Esophagus squamous epithelium (tissue), 5 donors: ENCODE measurements around the gene VPS26B. TPM values are rescaled to one million over a fixed set of nuclear protein-coding genes. Genes with fewer than 3 reads are reported as not detected.

Experiments used
- DNase-seq: peaks from one replicate; lab custom pipeline; 2025; lab: John Stamatoyannopoulos, UW
- H3K27ac ChIP-seq, 4 donors: fragments of 200-600 bp; sonication (generic); one replicate each; pipeline ENCODE4 v1.5.1; 2016 to 2019; ENCODE audit warnings: mild to moderate bottlenecking in 1 of 4
- H3K27me3 ChIP-seq, 4 donors: fragments of 200-600 bp; sonication (generic); 1 replicate in 3 of 4; 2 replicates in 1 of 4; pipeline versions ENCODE4 v1.5.1 to v1.6.0; 2017 to 2021; ENCODE audit warnings: antibody characterized with exemption in 1 of 4
- H3K36me3 ChIP-seq, 3 donors: fragments of 200-600 bp; sonication (generic); one replicate each; pipeline ENCODE4 v1.5.1; 2016 to 2019
- H3K4me1 ChIP-seq, 3 donors: fragments of 200-600 bp; sonication (generic); one replicate each; pipeline ENCODE4 v1.5.1; 2017 to 2019
- H3K4me3 ChIP-seq, 4 donors: fragments of 200-600 bp; sonication (generic); 1 replicate in 3 of 4; 2 replicates in 1 of 4; pipeline ENCODE4 v1.5.1; 2016 to 2019; ENCODE audit warnings: mild to moderate bottlenecking in 2 of 4, moderate library complexity in 1 of 4
- H3K9me3 ChIP-seq, 3 donors: fragments of 200-600 bp; sonication (generic); one replicate each; pipeline ENCODE4 v1.5.1; 2016 to 2019
- POLR2A ChIP-seq, 4 donors: fragments of 450-650 bp; IDR thresholded peaks; one replicate each; pipeline ENCODE4 v1.6.1; 2017; ENCODE audit warnings: antibody characterized with exemption in 4 of 4, mild to moderate bottlenecking in 4 of 4, moderate library complexity in 3 of 4
- WGBS, 2 donors: methylation state at CpG; one replicate each; pipeline ENCODE4 v1.1.5; 2018; 5-methylcytosine and 5-hydroxymethylcytosine counted together
- intact Hi-C: fragments of 100-400 bp; cut with DNase I; formaldehyde crosslinking; loops from one replicate; pipeline ENCODE4 v1.15.0; 2022
- total RNA-seq, 4 donors: library from RNA; depleted of rRNA; stranded (reverse); fragments of >200 nt; gene quantifications; one replicate each; pipeline ENCODE4 v1.1.0, GENCODE V29; 2016
- TF ChIP-seq, protein P1 (sequence below), 6 experiments: fragments of 450-650 bp in 4 of 6; fragments of 200-600 bp in 2 of 6; sonication (generic) in 2 of 6; IDR thresholded peaks; one replicate each; pipeline ENCODE4 v1.5.1; 2016 to 2019; ENCODE audit warnings: antibody characterized with exemption in 6 of 6, mild to moderate bottlenecking in 4 of 6, moderate library complexity in 4 of 6
- donor health status: DM: yes; HTN: yes; CAD: no.

Gene VPS26B
- total RNA-seq, 4 donors from 2014 or later: 25.2 to 30.7 (median 25.9) TPM

GRCh38 chr11:134260983-134261382 lies 36.5 kb downstream of the VPS26B start:
- intact Hi-C loops: no loop called here
- H3K4me3 ChIP-seq: no peak overlapping the region
- DNase-seq: no peak
- no peaks in the 10 kb centered on the region for H3K27me3 ChIP-seq
- H3K36me3 ChIP-seq: peaks cover 0 to 91% (median 28%) of the 10 kb centered on the region in 3 donors
- no peaks in the 10 kb centered on the region for H3K9me3 ChIP-seq
- H3K4me1 ChIP-seq: no peaks in the 10 kb centered on the region
- no peak overlapping the region for H3K27ac ChIP-seq
- TF ChIP-seq POLR2A (IDR thresholded peaks at IDR 0.05): no peak
- TF ChIP-seq, protein P1, sequence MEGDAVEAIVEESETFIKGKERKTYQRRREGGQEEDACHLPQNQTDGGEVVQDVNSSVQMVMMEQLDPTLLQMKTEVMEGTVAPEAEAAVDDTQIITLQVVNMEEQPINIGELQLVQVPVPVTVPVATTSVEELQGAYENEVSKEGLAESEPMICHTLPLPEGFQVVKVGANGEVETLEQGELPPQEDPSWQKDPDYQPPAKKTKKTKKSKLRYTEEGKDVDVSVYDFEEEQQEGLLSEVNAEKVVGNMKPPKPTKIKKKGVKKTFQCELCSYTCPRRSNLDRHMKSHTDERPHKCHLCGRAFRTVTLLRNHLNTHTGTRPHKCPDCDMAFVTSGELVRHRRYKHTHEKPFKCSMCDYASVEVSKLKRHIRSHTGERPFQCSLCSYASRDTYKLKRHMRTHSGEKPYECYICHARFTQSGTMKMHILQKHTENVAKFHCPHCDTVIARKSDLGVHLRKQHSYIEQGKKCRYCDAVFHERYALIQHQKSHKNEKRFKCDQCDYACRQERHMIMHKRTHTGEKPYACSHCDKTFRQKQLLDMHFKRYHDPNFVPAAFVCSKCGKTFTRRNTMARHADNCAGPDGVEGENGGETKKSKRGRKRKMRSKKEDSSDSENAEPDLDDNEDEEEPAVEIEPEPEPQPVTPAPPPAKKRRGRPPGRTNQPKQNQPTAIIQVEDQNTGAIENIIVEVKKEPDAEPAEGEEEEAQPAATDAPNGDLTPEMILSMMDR (IDR thresholded peaks at IDR 0.05): no peak
- WGBS, 2 donors: 89 to 91% methylated on average over 11 to 16 of the region's 16 CpGs

GRCh38 chr11:134261626-134262488 lies 37.4 kb downstream of the VPS26B start:
- no peak for DNase-seq
- WGBS, 2 donors: 88 to 92% methylated on average over 7 to 10 of the region's 14 CpGs
- Histone ChIP-seq H3K36me3 (peaks cover 0 to 84% (median 28%) of the 10 kb centered on the region in 3 donors), H3K27me3 (no peaks in the 10 kb centered on the region), H3K4me1 (peaks cover 0 to 5% (median 0%) of the 10 kb centered on the region in 3 donors), H3K27ac (no peak overlapping the region), H3K9me3 (no peaks in the 10 kb centered on the region), H3K4me3 (no peak overlapping the region)
- intact Hi-C loops: no loop called here
- TF ChIP-seq, protein P1 (IDR thresholded peaks at IDR 0.05): peak in 3 of 6 experiments; percentile 36 to 54 (median 39)
- no peak for TF ChIP-seq POLR2A (IDR thresholded peaks at IDR 0.05)

DNA sequence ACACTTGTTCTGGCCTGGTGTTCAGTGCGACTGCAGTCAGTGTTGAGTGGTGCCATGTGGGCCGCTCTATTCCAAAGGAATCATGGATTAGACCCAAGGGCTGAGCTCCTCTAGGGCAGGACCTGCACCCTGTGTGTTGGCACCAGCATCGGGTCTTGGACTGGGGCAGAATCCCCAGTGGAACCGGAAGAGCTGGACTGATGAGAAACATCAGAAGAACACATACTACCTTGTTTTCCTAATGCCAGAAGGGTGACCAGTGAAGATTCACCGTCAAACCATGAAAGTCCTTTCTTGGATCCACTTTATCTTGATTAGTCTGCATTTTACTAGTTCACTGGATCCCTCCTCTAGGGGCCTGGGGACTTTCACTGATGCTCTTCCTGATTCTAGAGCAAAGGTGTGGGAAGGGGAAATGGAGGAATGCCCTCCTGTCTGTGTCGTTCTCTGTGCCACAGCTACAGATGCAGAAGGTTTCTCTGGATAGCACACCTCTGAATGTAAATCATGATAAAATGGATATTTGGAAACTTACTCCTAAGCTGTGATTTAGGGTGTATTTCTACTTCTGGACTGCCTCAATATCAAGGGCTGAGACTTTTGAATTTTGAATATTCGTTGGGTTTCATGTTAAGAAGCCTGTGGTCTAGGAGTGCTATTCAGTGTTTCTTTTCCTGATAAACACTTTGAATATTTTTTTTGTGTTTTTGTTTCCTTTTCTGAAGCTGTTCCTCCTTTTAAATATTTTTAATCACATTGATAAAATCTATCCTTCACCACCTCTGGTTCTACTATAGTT lies 40.7 kb downstream of the VPS26B start:
- no peak for TF ChIP-seq POLR2A (IDR thresholded peaks at IDR 0.05)
- TF ChIP-seq, protein P1 (IDR thresholded peaks at IDR 0.05): no peak
- intact Hi-C loops: no loop called here
- no peak overlapping the region for H3K27ac ChIP-seq
- H3K4me3 ChIP-seq: no peak overlapping the region
- DNase-seq: no peak
- H3K36me3 ChIP-seq: peaks cover 0 to 51% (median 24%) of the 10 kb centered on the region in 3 donors
- no peaks in the 10 kb centered on the region for H3K9me3 ChIP-seq
- 80 to 85% methylated on average over 7 of the region's 7 CpGs for WGBS, 2 donors
- peaks cover 0 to 5% (median 3%) of the 10 kb centered on the region in 3 donors for H3K4me1 ChIP-seq
- peaks cover 0 to 8% (median 0%) of the 10 kb centered on the region in 4 donors for H3K27me3 ChIP-seq

DNA sequence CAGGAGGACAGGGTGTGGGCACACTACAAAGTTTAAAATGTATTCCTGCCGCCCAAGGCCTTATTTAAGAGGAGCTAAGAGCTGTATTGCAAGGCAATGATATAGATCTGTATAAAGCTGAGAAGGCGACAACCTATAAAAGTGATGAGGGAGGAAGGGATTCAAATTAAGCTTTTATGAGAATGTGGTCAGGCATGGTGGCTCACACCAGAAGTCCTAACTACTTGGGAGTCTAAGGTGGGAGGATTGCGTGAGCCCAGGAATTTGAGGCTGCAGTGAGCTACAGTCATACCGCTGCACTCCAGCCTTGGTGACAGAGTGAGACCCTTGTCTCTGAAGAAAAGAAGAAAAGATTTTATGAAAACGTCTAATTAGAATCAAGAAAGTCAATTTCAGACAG lies 42.0 kb downstream of the VPS26B start:
- TF ChIP-seq POLR2A (IDR thresholded peaks at IDR 0.05): no peak
- TF ChIP-seq, protein P1 (IDR thresholded peaks at IDR 0.05): no peak
- Histone ChIP-seq H3K4me3 (no peak overlapping the region), H3K27ac (no peak overlapping the region), H3K27me3 (peaks cover 0 to 21% (median 0%) of the 10 kb centered on the region in 4 donors), H3K9me3 (no peaks in the 10 kb centered on the region), H3K4me1 (peaks cover 0 to 5% (median 3%) of the 10 kb centered on the region in 3 donors), H3K36me3 (peaks cover 0 to 38% (median 12%) of the 10 kb centered on the region in 3 donors)
- 78 to 80% methylated on average over 5 of the region's 5 CpGs for WGBS, 2 donors
- intact Hi-C loops: no loop called here
- no peak for DNase-seq
